HepG2 (cell line): ENCODE measurements around the gene JAGN1. TPM values are rescaled to one million over a fixed set of nuclear protein-coding genes. Genes with fewer than 3 reads are reported as not detected.

ENCODE experiments used
- CTCF ChIP-seq: sonication (generic); formaldehyde crosslinking; IDR thresholded peaks from 2 replicates; pipeline ENCODE4 v1.5.0; 2020; ENCODE audit warnings: mild to moderate bottlenecking, missing genetic modification reagents, moderate library complexity
- EEA1 ChIP-seq: sonication (generic); formaldehyde crosslinking; IDR thresholded peaks from 2 replicates; pipeline ENCODE4 v1.5.1; 2020; ENCODE audit warnings: mild to moderate bottlenecking, missing genetic modification reagents, borderline replicate concordance
- FOXA3 ChIP-seq: IDR thresholded peaks from 2 replicates; pipeline ENCODE4 v1.6.1; 2016; ENCODE audit warnings: missing genetic modification reagents, missing compliant biosample characterization
- HMGXB4 ChIP-seq, 2 experiments: sonication (generic) in 1 of 2; formaldehyde crosslinking in 1 of 2; IDR thresholded peaks; 2 replicates each; pipeline versions ENCODE4 v1.4.0 to v1.6.1; 2018 to 2020; ENCODE audit warnings: missing genetic modification reagents in 2 of 2, borderline replicate concordance in 1 of 2, low read depth in 1 of 2, mild to moderate bottlenecking in 1 of 2, missing biosample characterization in 1 of 2
- KLF12 ChIP-seq: sonication (generic); formaldehyde crosslinking; IDR thresholded peaks from 2 replicates; pipeline ENCODE4 v1.4.0; 2020; ENCODE audit warnings: missing genetic modification reagents, borderline replicate concordance
- KLF6 ChIP-seq: IDR thresholded peaks from 2 replicates; pipeline ENCODE4 v1.8.0; 2016; ENCODE audit warnings: missing biosample characterization, missing genetic modification reagents
- MTF2 ChIP-seq: sonication (generic); formaldehyde crosslinking; IDR thresholded peaks from 2 replicates; pipeline ENCODE4 v1.5.0; 2020; ENCODE audit warnings: missing genetic modification reagents, borderline replicate concordance
- MXI1 ChIP-seq: IDR thresholded peaks from 3 replicates; pipeline ENCODE4 v1.6.1; 2012; ENCODE audit warnings: low read depth, low read length, inconsistent platforms, borderline replicate concordance
- NR2F1 ChIP-seq, 2 experiments: fragments of 450-650 bp in 1 of 2; formaldehyde crosslinking in 1 of 2; IDR thresholded peaks; 2 replicates each; pipeline versions ENCODE4 v1.5.0 to v1.6.1; 2016 to 2020; ENCODE audit warnings: mild to moderate bottlenecking in 1 of 2, missing compliant biosample characterization in 1 of 2, missing genetic modification reagents in 1 of 2, moderate library complexity in 1 of 2
- PITX1 ChIP-seq: sonication (generic); formaldehyde crosslinking; IDR thresholded peaks from 2 replicates; pipeline ENCODE4 v1.5.1; 2020; ENCODE audit warnings: mild to moderate bottlenecking, missing genetic modification reagents
- PRMT3 ChIP-seq: sonication (generic); formaldehyde crosslinking; IDR thresholded peaks from 2 replicates; pipeline ENCODE4 v1.8.1; 2022; ENCODE audit warnings: low read depth, mild to moderate bottlenecking, moderate library complexity, missing genetic modification reagents, borderline replicate concordance
- SAP130 ChIP-seq: IDR thresholded peaks from 2 replicates; pipeline ENCODE4 v1.6.1; 2016; ENCODE audit warnings: low read depth
- STAG1 ChIP-seq: sonication (generic); formaldehyde crosslinking; IDR thresholded peaks from 2 replicates; pipeline ENCODE4 v1.4.0; 2020; ENCODE audit warnings: missing genetic modification reagents
- TEAD2 ChIP-seq: sonication (generic); formaldehyde crosslinking; IDR thresholded peaks from 2 replicates; pipeline ENCODE4 v1.9.0; 2021; ENCODE audit warnings: missing genetic modification reagents
- TEAD3 ChIP-seq: optimal IDR thresholded peaks from 2 replicates; pipeline ENCODE3; 2016; ENCODE audit warnings: borderline replicate concordance
- TRIM24 ChIP-seq: sonication (generic); formaldehyde crosslinking; IDR thresholded peaks from 2 replicates; pipeline ENCODE4 v1.8.0; 2022; ENCODE audit warnings: mild to moderate bottlenecking, missing genetic modification reagents
- ZBTB1 ChIP-seq: sonication (generic); formaldehyde crosslinking; IDR thresholded peaks from 2 replicates; pipeline ENCODE4 v1.4.0; 2020; ENCODE audit warnings: missing genetic modification reagents, borderline replicate concordance
- ZBTB7B ChIP-seq: sonication (generic); formaldehyde crosslinking; IDR thresholded peaks from 2 replicates; pipeline ENCODE4 v1.4.0; 2020; ENCODE audit warnings: missing genetic modification reagents
- ZFP37 ChIP-seq: sonication (generic); formaldehyde crosslinking; IDR thresholded peaks from 2 replicates; pipeline ENCODE4 v1.4.0; 2020; ENCODE audit warnings: missing genetic modification reagents, borderline replicate concordance
- ZFP91 ChIP-seq: sonication (generic); formaldehyde crosslinking; IDR thresholded peaks from 2 replicates; pipeline ENCODE4 v1.9.0; 2022; ENCODE audit warnings: missing genetic modification reagents, mild to moderate bottlenecking, borderline replicate concordance
- ZFX ChIP-seq: sonication (generic); formaldehyde crosslinking; IDR thresholded peaks from 2 replicates; pipeline ENCODE4 v1.4.0; 2020; ENCODE audit warnings: mild to moderate bottlenecking, low read depth, missing genetic modification reagents, moderate library complexity
- ZMAT3 ChIP-seq: sonication (generic); formaldehyde crosslinking; conservative IDR thresholded peaks from 2 replicates; pipeline ENCODE4 v1.7.0; 2021; ENCODE audit warnings: missing genetic modification reagents
- ZNF121 ChIP-seq: sonication (generic); formaldehyde crosslinking; IDR thresholded peaks from 2 replicates; pipeline ENCODE4 v1.5.0; 2020; ENCODE audit warnings: mild to moderate bottlenecking, missing genetic modification reagents
- ZNF501 ChIP-seq: sonication (generic); formaldehyde crosslinking; IDR thresholded peaks from 2 replicates; pipeline ENCODE4 v1.5.1; 2020; ENCODE audit warnings: mild to moderate bottlenecking, moderate library complexity, missing genetic modification reagents
- ZNF749 ChIP-seq: sonication (generic); formaldehyde crosslinking; IDR thresholded peaks from 2 replicates; pipeline ENCODE4 v1.8.0; 2022; ENCODE audit warnings: mild to moderate bottlenecking, missing genetic modification reagents, moderate library complexity, borderline replicate concordance
- ZNF792 ChIP-seq: IDR thresholded peaks from 2 replicates; pipeline ENCODE4 v1.6.1; 2016
- polyA plus RNA-seq, 8 experiments: library from polyadenylated mRNA; depleted of rRNA in 3 of 8; stranded (reverse) in 7 of 8; unstranded in 1 of 8; fragments of >200 nt; fragmentation: Illumina TruSeq in 4 of 8; extraction: Trizol in 4 of 8; gene quantifications; 2 replicates each; pipeline versions ENCODE4 v1.2.1 to v1.2.3, GENCODE V29; 2011 to 2016; ENCODE audit warnings: low read depth in 4 of 8, missing spikeins in 1 of 8, mixed read lengths in 1 of 8; ENCODE audit not compliant: insufficient read depth in 1 of 8
- total RNA-seq, 5 experiments: library from RNA; depleted of rRNA; stranded (reverse); fragments of >200 nt; fragmentation: Illumina TruSeq; extraction: Trizol; gene quantifications; 2 replicates each; pipeline ENCODE4 v1.2.3, GENCODE V29; 2016; ENCODE audit warnings: low read depth in 1 of 5

JAGN1 gene
- total and polyA plus RNA-seq, 2 of the 13 experiments (the other 11 are each of a cell fraction or from before 2014, with no cell fraction given), result 49.9 to 50.9 TPM

GRCh38 chr3:9862391-9863057, 27.9 kb upstream of the JAGN1 start (continued):
- no peak for TF ChIP-seq TEAD2 (CRISPR knock-in tag)
- TF ChIP-seq ZMAT3 (CRISPR knock-in tag), result 0 out of 2 replicates have a peak, but pooled peaks have one; percentile 40
- TF ChIP-seq ZFX (CRISPR knock-in tag), result peak; percentile 54
- peak; percentile 94 for TF ChIP-seq ZBTB7B
- peak; percentile 90 for TF ChIP-seq CTCF (CRISPR knock-in tag)
- TF ChIP-seq ZNF121 (CRISPR knock-in tag), result 0 out of 2 replicates have a peak, but pooled peaks have one; percentile 17
- peak; percentile 65; the same call in 1 of the 2 replicates for TF ChIP-seq ZFP91
- no peak for TF ChIP-seq TRIM24 (CRISPR knock-in tag)
- peak; percentile 81 for TF ChIP-seq STAG1
- 0 out of 2 replicates have a peak, but pooled peaks have one; percentile 23 for TF ChIP-seq ZNF792 (CRISPR knock-in tag)
- TF ChIP-seq NR2F1 (CRISPR knock-in tag; IDR thresholded peaks at IDR 0.05), result peak in 1 of 2 experiments; percentile 18; a peak in 1 of 4 replicates
- TF ChIP-seq KLF12 (CRISPR knock-in tag), result peak; percentile 72; the same call in 1 of the 2 replicates
- 0 out of 2 replicates have a peak, but pooled peaks have one; percentile 80 for TF ChIP-seq KLF6 (CRISPR knock-in tag)
- TF ChIP-seq PITX1 (CRISPR knock-in tag), result peak; percentile 55; the same call in 1 of the 2 replicates
- TF ChIP-seq FOXA3 (CRISPR knock-in tag), result peak; percentile 51
- peak; percentile 53; the same call in 1 of the 2 replicates for TF ChIP-seq ZNF749 (CRISPR knock-in tag)
- TF ChIP-seq MTF2 (CRISPR knock-in tag), result no peak
- peak; percentile 85 to 92; a peak in 3 of 4 replicates for TF ChIP-seq HMGXB4 (CRISPR knock-in tag; IDR thresholded peaks at IDR 0.05; ENCODE audit: borderline replicate concordance in 1 of 2, low read depth in 1 of 2)
- peak; percentile 25; the same call in 1 of the 3 replicates for TF ChIP-seq MXI1
- peak; percentile 53 for TF ChIP-seq TEAD3 (CRISPR knock-in tag)
- peak; percentile 43 for TF ChIP-seq ZNF501 (CRISPR knock-in tag)
- no peak for TF ChIP-seq ZBTB1 (CRISPR knock-in tag)
- peak; percentile 75 for TF ChIP-seq SAP130 (CRISPR knock-in tag)
- TF ChIP-seq EEA1, result no peak
- TF ChIP-seq ZFP37 (CRISPR knock-in tag), result no peak
- 0 out of 2 replicates have a peak, but pooled peaks have one; percentile 19 for TF ChIP-seq PRMT3 (CRISPR knock-in tag)
